Stimulated activated CD8-positive, alpha-beta memory T cell treated with anti-CD3 and anti-CD28 coated beads, Interleukin-12 subunit alpha, Interleukin-12 subunit beta, amount 100 ng/mL, for 4 hours (primary cell): ENCODE data around the gene PMEL.
A peak's percentile ranks its signal among the peaks of the same experiment; 100 is the strongest.
"Not testable (repeated sequence)": the region's sequence is repeated elsewhere in the genome, so short reads cannot be mapped to it uniquely, and the experiment has no call there.

ENCODE experiments used
- DNase-seq: peaks from one replicate; pipeline ENCODE4 v3.0.0-alpha.2; 2020; ENCODE audit warnings: low read depth

PMEL gene

DNA sequence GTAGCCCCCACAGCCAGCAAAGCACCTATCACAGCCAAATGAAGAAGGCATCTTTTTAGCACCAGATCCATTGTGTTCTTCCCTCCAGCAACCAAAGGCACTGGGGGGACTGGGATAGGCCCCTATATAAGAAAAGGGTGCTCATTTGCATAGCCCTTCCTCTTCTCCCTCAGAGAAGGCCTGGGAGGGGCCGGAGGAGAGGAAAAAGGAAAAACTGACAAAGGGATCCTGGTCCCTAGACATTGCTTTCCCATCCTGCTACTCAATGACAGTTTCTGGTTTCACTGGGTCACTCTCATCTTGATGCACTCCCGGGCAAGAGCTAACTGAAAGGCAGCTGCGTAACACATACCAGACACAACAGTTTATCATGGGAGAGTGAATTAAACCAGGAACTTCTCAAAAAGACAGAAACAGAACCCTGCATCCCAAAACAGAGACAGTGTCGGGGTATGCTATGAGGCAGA, at the start of gene PMEL:
Gene PMEL (minus strand): TSS at position 102 of the 467 bp plus-strand sequence. CDS start 31 bp downstream, at position 71.
- DNase-seq: no peak

DNA sequence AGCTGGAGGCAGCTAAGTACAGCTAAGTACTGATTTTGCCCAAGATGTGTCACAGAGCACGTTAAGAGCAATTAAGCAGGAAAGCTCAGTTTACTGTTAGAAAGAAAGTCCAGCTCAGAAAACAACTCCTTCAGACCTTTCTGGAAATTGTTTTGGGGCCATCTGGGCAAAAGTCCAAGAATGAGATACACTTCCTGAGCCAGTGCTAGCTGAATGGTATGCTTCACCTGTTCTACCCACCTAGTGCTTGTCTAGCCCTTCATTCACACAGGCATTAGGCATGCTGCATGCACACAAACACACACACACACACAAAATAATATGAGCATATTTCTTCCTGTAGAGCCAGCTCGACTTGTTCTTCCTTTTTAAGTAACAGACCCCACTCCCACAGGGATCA, 48.4 kb upstream of the PMEL start:
- no peak for DNase-seq

DNA sequence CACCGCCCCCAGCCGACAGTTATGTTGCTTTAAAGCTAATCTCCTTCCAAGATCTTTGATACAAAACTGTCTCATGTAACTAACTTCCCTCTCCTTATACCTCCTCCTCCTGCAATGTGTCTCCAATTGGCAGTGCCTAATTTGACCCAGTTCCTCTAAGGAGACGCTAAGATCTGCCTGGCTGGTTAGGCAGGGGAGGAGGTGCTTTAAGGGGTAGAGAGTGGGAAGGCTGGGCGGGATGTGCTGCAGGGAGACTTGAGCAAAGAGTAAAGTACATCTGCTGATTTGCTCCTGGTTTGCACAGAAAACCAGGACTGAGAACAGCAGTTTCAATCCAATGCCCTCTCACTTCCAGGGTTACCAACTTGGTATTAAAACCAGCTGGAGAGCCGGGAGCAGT, 47.6 kb upstream of the PMEL start:
- DNase-seq: no peak

DNA sequence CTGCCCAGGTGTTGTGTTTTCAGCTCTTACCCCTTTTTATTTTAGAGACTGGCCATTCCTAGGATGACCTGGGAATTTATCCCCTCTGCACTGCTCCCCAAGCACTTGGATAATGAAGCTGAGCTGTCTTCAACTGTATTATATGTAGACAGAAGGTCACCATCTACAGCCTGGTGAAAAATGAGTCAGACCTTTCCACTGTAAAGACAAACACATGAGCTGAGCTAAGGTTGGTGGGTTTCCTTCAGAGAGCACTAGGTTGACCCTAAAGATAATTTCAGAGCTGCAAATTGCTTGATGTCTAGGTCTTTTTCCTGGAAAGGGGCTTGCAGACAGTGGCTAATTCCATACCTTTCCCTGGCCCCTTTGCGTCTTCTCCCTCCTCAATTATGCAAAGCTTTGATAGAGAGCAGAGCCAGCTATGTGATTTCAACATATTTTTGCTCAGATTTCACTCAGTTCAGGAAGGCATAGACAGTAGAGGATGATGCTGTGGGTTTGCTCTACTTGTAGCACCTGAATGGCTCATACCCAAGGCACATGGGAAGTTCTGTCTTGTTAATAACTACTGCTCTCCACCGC, 45.8 kb upstream of the PMEL start:
- no peak for DNase-seq

DNA sequence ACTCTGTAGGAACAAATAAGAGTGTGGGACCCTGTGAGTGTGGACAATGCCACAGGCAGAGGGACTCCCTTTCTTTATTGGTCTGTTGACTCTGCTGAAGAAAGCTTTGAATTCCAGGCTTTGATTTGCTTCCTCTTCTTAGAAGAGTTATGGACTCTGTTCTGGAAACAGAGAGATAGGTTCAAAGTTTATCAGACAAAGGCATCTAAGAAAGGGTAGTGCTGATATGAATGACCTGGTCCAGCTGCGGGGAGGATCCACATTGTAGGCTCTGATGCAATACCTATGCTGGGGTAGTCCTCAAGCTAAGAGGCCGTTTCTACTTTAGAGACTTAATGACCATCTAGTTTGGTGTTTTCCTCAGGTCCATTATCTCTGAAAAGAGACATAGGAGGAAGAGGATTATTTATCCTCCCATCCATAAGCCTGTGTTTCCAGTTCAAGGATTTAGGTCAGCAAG, 44.3 kb upstream of the PMEL start:
- no peak for DNase-seq

DNA sequence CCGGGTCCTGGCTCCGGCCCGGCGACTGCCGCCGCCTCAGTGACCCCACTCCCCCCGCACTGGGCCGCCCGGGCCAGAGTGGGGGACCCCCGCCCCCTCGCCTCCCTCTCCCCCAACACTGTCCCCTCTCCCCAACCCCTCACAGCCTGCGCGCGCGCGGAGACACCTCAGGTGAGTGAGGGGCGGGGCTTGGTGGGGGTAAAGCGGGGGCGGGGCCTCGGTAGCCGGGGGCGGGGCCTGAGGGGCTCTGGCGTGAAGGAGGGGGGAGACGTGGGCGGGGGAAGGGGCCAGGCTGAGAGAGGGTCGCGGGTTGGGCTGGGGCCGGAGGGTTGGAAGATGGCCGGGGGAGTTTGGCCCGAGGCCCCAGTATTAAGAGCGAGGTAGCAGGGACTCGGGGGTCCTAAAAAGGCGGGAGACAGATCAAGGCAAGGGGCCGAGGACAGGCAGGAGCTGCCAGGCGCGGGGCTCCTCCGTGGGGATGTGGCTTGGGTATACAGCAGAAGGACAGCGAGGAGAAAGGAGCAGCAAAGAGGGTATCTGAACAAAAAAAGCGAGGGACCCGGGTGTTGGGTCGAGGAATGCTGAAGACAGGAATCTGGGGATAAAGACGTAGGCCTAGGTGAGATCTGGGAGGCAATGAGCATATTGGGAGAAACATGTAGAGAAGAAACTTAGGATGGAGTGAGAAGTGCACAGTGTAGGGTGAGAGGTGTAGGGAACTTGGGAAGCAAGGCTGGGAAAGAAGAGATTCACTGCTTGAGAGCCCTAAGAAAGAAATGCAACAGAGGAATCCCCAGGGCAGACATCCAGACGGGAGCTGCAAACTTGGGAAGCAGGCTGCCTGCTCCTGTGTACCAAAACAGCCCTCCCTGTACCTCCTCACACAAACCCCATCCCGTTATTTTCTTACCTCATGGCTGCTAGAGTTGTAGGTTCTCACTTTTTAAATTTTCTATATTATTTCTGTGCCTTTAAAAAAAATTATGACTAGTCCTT, 42.0 kb upstream of the PMEL start:
- peak; percentile 55 for DNase-seq

DNA sequence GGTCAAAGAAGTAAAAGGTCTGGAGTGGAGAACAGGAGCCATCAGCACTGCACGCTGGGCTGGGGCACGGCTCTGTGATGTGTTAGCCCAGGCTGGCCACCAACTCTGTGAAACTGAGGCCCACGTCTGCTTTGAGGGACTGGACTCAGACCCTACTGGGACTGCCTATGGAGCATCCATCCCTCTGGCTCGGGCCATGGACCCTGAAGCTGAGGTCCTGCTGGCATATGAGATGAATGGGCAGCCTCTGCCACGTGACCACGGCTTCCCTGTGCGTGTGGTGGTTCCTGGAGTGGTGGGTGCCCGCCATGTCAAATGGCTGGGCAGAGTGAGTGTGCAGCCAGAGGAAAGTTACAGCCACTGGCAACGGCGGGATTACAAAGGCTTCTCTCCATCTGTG, 38.4 kb upstream of the PMEL start:
- DNase-seq: no peak

DNA sequence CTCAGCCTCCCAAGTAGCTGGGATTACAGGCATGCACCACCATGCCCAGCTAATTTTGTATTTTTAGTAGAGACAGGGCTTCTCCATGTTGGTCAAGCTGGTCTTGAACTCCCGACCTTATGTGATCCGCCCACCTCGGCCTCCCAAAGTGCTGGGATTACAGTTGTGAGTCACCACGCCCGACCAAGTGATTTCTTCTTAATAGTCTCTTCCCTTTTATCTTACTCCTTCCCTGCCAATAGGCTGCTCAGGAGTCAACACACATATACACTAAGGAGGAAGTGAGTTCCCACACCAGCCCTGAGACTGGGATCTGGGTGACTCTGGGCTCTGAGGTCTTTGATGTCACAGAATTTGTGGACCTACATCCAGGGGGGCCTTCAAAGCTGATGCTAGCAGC, 37.5 kb upstream of the PMEL start:
- not testable (repeated sequence) for DNase-seq

DNA sequence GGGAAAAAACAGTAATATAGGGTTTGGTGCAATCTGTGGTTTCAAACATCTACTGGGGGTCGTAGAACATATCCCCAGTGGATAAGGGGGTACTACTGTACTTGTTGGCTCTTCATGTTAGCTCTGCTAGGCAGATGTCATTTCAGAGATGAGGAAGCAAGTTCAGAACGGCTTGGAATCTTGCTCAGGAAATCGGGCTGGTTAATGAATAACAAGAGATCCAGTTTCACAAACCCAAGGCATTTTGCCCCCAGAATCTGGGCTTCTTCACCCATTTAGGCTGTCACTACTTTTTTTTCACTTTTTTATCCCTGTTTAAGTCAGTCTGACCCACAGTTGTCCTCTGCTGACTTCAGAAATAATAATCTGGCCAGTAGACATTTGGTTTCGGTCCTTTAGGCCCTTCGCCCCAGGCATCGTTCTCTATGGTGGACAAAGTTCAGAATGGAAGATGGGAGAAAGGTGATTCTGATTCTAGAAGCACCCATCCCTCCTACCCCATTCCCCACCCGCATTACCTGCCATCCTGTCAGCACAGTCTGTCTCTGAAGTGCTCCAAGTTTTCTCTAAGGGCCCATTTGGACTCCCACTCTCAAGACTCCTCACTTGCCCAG, 35.8 kb upstream of the PMEL start:
- DNase-seq: no peak

DNA sequence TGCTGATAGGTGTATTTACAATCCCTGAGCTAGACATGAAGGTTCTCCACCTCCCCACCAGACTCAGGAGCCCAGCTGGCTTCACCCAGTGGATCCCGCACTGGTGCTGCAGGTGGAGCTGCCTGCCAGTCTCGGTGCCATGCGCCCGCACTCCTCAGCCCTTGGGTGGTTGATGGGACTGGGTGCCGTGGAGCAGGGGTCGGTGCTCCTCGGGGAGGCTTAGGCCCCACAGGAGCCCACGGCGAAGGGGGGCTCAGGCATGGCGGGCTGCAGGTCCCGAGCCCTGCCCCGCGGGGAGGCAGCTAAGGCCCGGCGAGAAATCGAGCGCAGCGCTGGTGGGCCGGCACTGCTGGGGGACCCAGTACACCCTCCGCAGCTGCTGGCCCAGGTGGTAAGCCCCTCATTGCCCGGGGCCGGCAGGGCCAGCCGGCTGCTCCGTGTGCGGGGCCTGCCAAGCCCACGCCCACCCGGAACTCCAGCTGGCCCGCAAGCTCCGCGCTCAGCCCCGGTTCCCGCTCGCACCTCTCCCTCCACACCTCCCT, 34.2 kb upstream of the PMEL start:
- DNase-seq: not testable (repeated sequence)

DNA sequence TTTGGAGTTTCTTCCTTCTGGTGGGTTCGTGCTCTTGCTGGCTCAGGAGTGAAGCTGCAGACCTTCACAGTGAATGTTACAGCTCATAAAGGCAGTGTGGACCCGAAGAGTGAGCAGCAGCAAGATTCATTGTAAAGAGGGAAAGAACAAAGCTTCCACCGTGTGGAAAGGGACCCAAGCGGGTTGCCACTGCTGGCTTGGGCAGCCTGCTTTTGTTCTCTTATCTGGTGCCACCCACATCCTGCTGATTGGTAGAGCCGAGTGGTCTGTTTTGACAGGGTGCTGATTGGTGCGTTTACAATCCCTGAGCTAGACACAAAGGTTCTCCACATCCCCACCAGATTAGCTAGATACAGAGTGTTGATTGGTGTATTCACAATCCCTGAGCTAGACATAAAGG, 33.7 kb upstream of the PMEL start:
- DNase-seq: not testable (repeated sequence)

DNA sequence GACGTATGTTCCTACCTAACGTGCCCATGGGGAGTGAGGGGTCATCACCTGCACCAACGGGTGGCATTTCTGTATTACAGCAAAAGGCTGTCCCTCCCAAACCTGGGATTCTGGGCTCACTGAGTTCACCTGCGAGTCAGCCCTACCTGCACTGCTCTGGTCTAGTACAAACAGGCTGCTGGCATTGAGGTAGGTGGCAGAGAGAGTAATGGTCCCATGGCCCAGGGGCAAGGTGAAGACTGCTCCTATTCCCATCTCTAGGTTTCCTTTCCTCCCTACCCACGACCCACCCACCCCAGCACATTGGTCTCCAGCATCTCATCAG, 31.7 kb upstream of the PMEL start:
- no peak for DNase-seq

DNA sequence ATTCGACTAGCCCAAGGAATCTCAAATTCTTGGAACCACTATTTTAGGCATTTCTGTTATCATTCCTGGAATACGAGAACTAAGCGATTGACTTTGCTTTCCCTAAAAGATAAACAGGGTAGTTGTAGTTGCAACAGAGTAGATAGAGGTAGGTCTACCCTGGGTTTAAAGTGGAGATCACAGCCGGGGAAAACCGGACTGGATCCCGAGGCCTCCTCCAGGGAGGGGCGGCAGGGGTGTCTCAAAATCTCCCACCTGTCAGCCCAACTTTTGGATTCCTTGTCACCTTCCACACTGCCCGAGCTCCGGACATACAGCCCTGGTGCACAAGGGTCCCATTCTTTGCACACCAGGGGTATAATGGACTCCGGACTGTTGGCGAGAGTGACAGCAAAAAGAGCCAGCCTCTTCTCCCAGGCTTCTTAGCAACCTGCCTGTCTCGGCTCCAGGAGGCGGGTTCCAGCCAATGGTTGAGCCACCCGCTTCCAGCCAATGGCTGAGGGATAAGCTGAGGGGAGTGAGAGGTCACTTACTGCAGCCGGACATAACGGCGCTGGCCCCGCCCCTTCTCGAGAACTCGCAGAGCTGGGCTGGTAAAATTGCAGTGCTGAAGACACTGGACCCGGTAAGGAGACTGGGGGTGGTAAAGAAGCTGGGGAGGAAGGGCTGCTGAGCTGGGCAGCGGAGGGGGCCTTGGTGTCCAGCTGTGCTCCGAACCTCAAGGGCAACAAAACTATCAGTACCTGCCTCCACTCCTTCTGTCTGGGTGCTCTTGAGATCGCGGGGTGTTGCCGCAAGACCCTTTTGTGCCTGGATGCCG, 31.1 kb upstream of the PMEL start, which contains the start of gene SUOX:
Gene SUOX (plus strand): TSS at position 562 of the 820 bp plus-strand sequence. CDS start 4,946 bp downstream, outside the sequence.
- no peak for DNase-seq

DNA sequence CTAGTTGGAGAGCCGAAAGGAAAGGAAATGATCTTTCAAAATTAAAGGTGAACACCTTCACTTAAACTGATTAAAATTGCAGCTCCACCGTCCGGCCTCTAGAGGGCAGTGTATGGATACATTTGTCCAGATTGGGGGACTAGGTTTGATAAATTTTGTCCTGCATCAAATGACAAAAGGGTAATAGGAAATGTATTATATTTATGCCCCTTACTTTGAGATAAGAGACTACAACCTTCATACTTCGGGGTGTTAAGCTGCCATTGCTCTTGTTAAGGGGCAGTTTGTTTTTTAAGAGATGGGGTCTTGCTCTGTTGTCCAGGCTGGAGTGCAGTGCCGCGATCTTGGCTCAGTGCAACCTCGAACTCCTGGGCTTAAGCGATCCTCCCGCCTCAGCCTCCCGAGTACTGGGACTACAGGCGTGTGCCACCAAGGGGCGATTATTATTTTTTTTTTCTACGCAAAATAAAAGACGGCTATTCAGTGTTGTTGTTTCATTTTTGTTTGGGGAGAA, 30.4 kb upstream of the PMEL start:
- peak; percentile 28 for DNase-seq

DNA sequence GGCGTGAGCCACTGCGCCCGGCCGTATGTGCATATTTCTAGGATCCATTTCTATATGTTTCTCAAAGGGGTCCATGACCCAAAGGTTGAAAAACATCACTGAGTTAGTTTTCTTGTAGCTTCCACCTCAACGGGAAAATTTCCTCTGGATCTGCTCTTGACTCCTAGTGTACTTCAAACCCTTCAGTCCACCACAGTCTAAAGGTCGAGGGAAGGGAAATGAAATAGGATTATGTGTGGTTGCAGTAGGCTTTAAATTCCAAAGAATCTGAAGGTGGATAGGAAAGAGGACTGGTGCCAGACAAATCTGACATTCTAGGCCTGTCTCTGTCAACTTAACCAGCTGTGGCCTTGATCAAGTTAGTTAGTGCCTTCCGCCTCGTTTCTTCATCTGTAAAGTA, 29.5 kb upstream of the PMEL start:
- no peak for DNase-seq

DNA sequence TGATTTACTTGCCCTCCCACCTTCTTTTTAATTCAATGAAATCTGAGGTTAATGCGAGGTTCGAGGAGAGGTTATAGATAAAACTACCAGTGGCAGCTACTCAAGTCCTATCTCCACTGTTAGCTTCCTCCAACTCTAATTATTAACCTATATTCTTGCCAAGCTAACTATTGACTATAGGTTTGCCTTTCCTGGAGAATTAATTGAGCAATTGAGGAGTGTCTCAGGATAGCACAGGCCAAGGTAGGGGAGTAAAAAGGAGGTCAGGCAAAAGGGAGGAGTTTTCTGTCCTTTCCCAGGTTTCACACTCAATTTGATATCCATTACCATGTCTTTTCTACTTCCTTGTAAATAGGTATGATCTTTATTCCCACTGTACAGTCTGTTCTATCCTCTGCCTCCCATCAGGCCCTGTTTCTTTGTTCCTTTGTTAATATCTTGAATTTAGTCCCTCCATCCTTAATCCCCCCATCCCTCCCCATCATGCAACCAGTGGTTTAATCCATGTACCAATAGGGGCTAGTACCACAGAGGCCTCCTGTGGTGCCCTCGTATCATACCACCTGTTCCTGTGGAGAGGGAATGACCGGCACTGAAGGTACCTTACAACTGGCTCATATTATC, 27.5 kb upstream of the PMEL start:
- no peak for DNase-seq

DNA sequence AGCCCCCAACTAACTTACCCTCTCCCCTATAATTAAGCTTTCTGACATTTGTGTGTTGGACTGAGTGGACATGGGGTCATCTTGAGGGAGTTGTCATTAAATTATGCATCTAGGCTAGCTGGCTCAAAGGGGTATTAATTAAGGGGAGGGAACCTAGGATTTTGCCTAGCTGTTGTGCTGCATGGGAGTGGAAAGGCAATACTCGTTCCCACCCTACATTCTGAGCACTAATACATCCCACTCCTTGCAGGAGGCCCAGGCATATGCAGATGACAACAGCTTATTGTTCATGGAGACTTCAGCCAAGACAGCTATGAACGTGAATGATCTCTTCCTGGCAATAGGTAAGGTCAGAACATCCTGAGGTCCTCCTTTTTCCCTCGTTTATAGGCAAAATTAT, 25.3 kb upstream of the PMEL start:
- no peak for DNase-seq

DNA sequence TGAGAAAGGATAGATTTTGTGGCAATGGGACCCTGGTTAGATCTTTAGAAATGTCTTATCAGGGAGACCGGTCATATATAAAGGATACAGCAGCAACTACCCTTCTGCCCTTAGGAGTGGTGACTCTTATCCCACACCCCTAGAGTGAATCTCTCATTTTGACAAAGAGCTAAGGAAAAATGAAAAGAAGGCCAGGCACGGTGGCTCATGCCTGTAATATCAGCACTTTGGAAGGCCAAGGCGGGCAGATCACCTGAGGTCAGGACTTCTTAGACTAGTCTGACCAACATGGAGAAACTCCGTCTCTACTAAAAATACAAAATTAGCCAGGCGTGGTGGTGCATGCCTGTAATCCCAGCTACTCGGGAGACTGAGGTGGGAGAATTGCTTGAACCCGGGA, 20.1 kb upstream of the PMEL start:
- not testable (repeated sequence) for DNase-seq

DNA sequence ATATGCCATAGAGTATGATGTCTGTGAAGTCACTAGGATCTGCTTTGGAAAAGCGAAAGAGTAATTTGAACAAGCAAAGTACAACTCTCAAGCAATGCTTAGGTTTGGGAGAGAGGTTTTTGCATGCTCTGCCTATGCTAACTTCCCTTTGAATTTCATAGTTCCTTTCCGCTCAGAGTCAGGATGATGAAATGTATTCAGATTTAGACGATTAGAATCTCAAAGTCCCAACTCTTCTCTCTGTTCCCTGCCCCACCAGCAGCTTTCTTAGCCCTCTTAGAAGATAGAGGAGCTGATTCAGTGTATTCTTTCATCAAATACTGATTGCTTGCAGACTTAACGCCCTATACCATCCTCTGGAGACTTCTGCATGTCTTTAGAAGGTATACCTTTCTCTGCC, 19.5 kb upstream of the PMEL start:
- no peak for DNase-seq

DNA sequence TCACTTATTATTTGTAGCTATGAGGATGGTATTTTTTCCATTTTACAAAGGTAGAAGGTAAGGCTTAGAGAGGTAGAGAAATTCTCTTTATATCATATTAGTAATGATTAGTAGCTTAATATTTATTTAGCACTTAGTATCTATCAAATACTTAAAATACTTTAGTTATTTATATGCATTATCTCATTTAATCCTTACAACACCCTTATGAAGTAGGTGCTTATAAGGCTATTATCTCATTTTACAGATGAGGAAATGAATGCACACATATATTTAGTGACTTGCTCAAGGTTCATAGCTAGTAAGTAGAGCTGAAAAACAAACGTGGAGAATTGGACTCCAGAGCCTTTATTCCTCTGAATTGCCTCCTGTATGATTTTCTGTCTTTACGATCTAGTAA, 19.0 kb upstream of the PMEL start:
- DNase-seq: no peak
